Astrocyte of the spinal cord (primary cell): ENCODE data around the gene RNF130.
"Not testable (repeated sequence)": the region's sequence is repeated elsewhere in the genome, so short reads cannot be mapped to it uniquely, and the experiment has no call there.

ENCODE experiments used
- DNase-seq: peaks from one replicate; pipeline ENCODE4 v3.0.0; 2011; ENCODE audit warnings: low read depth, low spot score
- H3K4me3 ChIP-seq: 2 replicates; pipeline ENCODE4 v1.5.1; 2011; ENCODE audit warnings: low read depth, mild to moderate bottlenecking, low read length, moderate library complexity
- CTCF ChIP-seq: IDR thresholded peaks from 2 replicates; pipeline ENCODE4 v1.5.1; 2012; ENCODE audit warnings: low read depth, mild to moderate bottlenecking, low read length, inconsistent platforms
- in situ Hi-C: cut with HindIII; loops from 2 replicates; pipeline ENCODE4 v1.10.0; 2017; ENCODE audit warnings: low sequenced_read_pairs

Gene RNF130

DNA sequence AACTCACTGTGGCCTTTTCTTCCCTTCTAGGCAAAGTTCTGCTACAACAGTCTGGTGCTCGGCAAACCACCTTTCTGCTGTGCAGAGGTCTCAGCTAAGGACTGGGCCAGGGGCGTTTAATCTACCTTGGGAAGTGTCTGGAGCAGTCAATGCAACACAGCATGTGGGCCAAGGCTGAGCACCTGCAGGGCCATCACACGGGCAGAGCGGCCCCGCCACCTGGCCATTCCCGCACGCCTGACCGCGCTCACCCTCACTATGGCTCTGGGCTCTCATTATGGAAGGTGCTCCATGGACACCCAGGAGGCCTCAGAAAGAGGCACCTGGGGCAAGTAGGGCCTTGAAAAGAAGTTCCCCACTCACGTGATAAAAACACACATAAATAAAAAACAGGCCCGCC, 98.2 kb downstream of the RNF130 start:
- no peak for DNase-seq
- no peak for TF ChIP-seq CTCF
- H3K4me3 ChIP-seq: no peak overlapping the region
- in situ Hi-C loops: no loop called here

DNA sequence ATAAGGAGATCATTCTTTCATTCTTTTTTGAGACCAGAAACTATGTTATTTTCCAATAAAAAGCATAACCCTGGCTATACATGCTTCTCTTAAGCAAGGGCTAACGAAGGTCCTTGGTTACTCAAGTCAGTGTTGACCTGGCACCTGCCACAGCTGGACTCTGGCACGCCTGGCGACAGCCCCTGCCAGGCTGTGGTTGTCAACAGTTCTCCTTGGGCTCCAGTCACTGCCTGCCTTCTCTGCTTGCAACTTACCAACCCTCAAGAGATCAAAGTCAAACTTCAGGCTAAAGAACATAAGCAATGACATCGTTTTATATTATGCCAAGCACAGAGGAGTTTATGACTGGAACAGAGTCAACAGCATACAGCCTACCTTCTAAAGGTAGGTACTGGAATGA, 102.4 kb downstream of the RNF130 start:
- H3K4me3 ChIP-seq: no peak overlapping the region
- in situ Hi-C loops: no loop called here
- no peak for DNase-seq
- TF ChIP-seq CTCF: no peak

DNA sequence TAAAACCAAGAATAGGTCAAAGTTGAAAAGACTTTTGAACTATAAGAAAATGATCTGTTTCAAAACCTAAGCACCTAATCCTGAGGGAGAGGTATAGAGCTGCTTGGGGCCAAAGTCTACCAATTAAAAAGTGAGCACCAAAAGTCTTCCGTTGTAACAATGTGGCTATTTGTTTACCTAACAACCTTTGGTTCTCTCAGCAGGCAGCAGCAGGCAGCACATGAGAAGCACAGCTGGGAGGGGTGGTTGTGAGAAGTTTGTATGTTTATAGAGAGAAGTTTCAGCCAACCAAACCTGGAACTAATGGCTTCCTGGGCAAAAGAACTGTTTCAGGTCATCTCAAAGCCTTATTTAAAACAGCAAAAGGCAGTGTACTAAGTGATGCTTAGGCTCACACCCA, 104.1 kb downstream of the RNF130 start:
- no peak overlapping the region for H3K4me3 ChIP-seq
- TF ChIP-seq CTCF: no peak
- peak; percentile 24 for DNase-seq
- in situ Hi-C loops: no loop called here

GRCh38 chr5:179964015-179964414, 107.5 kb downstream of the RNF130 start:
- no peak for DNase-seq
- no peak for TF ChIP-seq CTCF
- in situ Hi-C loops: no loop called here
- H3K4me3 ChIP-seq: no peak overlapping the region

DNA sequence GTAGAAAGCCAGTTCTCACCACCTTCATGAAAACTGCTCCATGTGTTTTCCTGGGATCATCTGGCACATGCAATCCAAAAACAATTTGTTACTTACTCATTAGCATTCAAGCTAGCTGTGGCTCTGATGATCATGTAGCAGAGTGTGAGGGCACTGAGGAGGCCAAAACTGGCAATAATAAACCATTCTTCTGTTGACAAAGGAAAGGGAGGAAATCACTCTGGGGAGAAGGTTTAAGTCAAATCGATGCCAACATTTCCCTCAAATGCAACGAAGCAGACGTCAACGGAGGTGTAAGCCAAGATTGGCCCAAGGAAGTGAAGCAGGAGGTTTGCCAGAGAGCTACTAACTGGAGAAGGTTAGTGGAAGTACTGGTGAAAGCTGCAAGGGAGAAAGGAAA, 108.2 kb downstream of the RNF130 start:
- no peak for TF ChIP-seq CTCF
- in situ Hi-C loops: no loop called here

GRCh38 chr5:179960204-179960831, 111.2 kb downstream of the RNF130 start:
- in situ Hi-C loops: no loop called here
- no peak overlapping the region for H3K4me3 ChIP-seq
- no peak for TF ChIP-seq CTCF
- no peak for DNase-seq

More for the DNA sequence above, 108.2 kb downstream of the RNF130 start:
- H3K4me3 ChIP-seq: no peak overlapping the region
- no peak for DNase-seq

DNA sequence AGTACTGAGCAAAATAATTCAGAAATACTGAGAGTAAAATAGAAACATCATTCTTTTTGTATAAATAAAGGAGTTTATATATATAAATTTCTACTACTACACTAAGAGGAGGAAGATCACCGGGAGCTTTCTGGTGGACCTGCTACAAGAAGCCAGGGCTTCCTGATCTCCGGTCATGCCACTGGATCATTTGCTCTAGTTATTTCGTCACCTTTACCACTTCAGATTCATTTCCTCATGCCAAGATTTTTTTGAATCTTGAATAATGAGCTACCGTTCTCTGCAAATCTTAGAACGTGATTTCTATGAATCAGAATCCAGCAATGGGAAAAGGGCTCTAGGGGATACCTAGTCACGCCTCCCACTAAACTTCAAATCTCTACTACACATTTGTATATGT, 111.9 kb downstream of the RNF130 start:
- in situ Hi-C loops: no loop called here
- TF ChIP-seq CTCF: no peak
- no peak for DNase-seq
- H3K4me3 ChIP-seq: no peak overlapping the region

GRCh38 chr5:179959118-179959517, 112.4 kb downstream of the RNF130 start:
- in situ Hi-C loops, DNase-seq, H3K4me3 ChIP-seq: not testable (repeated sequence)
